ENCODE measurements around the gene ARPC5. TPM values are rescaled to one million over a fixed set of nuclear protein-coding genes. Genes with fewer than 3 reads are reported as not detected.
"Not testable (repeated sequence)": the region's sequence is repeated elsewhere in the genome, so short reads cannot be mapped to it uniquely, and the experiment has no call there.

ARPC5 gene
- 118 and 158 TPM in 2 replicates for total RNA-seq (2014; rRNA removed; shearing (Covaris generic))

DNA sequence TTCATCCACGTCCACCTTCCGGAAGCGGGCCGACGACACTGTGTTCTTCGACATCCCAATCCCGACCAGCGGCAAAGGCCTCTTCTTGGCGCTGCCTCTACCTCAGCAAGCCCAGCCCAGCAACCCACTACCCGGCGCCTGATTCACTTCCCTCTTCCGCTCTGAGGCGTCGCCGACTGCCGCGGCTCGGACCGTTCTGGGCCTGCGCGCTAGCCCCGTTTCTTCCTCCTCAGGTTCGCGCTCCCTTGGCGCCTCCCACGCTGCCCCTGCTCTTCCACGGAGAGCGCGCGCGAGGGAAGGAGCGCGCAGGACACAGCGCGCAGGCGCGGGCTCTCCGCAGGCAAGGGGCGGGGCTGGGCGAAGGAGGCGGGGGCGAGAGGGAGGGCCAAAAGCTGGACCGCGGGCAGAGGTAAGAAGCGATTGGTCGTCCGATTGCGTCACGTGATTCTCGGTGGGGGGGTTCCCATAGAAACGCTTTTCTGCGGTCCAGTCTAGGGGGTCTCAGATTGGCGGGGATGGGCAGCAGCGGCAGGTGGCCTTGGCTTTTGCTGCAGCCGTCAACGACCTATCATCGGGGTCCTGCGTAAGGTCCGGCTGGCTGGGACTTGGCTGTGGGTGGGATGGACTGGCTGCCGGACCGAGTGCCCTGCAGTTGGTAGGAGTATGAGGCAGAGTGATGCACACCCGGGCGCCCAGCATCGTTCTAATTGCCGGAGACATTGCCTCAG, at the start of gene ARPC5:
TSS of gene ARPC5 (minus strand) at position 178 of the 728 bp plus-strand sequence. CDS start at position 54, 124 bp downstream.
- peak; percentile 95 for DNase-seq (ENCODE audit: low spot score)

DNA sequence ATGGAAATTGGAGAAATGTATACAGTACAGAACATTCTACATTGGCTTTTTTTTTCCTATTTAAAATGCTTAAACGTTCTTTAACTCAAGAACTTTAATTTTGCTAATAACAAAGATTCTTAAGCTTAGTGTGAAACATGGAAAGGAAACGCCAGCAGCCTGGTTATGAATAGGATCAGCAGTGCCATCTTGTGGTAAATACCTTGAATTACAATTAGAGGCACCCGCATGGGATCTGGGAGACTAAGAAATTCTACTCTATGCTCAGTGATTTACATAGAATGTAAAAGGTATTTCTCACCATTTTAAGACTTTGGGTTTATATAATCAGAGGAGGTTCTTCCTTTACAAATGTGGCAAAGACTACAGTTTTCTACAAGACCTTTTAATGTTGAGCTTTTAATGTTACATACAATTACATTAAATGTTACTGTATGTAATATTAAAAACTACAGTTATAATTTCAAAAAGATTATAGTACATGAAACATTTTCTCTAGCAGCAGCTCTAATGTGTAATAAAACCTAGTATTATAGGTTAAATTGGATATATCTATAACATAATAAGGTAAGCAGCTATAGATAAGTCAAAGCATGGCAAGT, 49.6 kb upstream of the ARPC5 start:
- peak; percentile 40 for DNase-seq (ENCODE audit: low spot score)

DNA sequence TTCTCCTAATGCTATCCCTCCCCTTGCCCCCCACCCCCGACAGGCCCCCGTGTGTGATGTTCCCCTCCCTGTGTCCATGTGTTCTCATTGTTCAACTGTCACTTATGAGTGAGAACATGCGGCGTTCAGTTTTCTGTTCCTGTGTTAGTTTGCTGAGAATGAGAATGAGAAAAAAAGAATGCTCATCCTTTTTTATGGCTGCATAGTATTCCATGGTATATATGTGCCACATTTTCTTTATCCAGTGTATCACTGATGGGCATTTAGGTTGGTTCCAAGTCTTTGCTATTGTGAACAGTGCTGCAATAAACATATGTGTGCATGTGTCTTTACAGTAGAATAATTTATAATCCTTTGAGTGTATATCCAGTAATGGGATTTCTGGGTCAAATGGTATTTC, 43.8 kb upstream of the ARPC5 start:
- DNase-seq (ENCODE audit: low spot score): not testable (repeated sequence)

DNA sequence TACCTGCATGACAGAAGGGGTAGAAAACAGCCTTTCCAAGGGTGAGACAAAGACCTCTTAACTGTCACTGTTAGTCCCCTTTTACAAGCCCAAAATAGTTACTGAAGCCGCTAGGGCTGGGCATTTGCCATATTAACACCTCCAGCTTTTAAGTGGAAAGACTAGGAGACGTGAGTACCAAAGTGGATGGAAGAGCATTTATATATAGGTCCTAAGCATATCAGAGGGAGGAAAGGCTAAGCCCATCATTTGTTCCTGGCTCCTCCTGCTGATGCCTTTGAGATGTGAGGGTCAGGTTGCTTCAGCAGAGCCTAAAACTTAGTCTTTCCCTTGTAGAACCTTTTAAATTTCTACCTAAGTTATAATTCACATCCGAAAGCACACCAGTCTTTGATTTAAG, 43.2 kb upstream of the ARPC5 start:
- DNase-seq (ENCODE audit: low spot score): no peak

DNA sequence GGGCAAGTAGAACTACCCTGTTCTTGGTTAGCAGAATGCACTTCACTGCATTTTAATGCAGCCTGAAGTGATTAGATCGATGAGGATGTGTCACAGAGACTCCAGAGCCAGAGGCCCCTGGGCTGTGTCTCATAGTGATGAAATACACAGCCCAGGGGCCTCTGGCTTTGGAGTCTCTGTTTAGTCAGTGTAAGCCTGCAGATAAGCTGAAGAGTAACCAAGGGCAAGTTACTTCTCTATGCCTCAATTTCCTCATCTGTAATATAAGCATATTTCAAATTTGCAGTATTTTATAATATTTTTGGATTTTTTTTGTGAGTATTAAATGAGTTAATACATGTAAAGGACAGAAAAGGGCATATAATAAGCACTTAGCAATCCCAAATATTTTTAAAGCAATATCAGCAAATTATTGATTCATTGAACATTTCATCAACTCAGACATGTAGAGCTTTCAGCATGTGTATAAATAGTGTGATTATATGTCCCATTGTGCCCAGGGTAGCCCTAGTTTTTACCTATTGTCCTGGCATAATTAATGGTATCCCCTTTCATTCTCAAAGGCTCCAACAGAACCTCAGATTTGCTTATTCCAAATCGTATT, 41.1 kb upstream of the ARPC5 start:
- DNase-seq (ENCODE audit: low spot score): no peak

DNA sequence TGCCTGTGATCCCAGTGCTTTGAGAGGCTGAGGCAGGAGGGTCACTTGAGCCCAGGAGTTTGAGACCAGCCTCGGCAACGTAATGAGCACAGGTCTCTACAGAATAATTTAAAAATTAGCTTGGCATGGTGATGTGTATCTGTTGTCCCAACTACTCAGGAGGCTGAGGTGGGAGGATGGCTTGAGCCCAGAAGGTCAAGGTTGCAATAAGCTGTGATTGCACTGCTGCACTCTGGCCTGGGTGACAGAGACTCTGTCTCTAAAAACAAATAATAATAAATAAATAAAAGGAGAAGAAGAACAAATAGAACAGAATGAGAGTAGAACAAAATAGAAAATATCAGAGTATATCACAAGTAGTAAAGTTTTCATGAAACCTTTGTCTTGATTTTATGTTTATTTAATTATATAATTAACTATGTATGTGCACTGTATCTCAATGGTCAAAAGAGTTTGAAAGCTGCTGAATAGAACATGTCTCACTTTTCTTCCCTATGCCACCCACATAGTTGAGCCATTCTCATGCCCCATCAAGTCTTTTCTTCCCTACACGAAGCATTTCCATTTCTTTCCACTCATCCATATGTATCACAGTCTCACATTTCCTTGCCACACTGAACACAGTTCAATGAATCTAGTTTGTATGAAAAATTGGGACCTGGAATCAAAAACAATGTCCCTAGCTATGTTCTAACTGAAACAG, 40.5 kb upstream of the ARPC5 start:
- DNase-seq (ENCODE audit: low spot score): no peak

DNA sequence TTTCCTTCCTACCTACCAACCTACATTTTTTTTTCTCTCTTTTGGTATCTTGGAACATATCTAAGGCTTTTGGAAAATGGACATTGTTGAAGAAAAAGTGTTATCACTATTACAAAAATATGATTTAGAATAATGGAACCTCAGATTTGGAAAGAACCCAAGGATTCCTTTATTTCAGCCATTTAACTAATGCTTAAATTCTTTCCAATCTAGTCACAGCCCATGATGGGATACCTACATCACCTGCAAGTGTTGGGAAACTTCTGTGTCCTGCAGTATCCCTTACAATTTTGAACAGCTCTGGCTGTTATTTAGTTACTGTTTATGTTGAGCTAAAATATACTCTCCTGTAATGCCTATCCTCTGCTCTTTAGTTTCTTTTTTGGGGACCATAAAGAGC, 39.8 kb upstream of the ARPC5 start:
- DNase-seq (ENCODE audit: low spot score): no peak

DNA sequence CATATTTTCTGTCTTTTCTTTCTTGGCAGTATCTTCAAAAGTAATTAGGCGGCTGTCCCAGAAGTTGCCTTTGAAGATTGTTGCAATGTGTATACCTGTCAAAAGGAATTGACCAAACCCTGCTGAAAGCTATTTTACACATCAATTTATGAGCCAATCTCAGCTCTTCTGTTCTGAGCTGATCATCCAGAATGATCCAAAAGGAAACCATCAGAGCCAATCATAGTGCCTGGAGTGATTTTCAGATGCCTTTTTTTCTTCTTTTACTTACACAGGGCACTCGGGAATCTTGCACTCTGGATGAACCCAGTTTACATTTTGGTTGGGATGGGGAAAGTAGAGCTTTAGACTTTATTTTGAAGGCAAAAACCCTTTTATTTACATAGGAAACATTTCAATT, 39.3 kb upstream of the ARPC5 start:
- DNase-seq (ENCODE audit: low spot score): no peak

DNA sequence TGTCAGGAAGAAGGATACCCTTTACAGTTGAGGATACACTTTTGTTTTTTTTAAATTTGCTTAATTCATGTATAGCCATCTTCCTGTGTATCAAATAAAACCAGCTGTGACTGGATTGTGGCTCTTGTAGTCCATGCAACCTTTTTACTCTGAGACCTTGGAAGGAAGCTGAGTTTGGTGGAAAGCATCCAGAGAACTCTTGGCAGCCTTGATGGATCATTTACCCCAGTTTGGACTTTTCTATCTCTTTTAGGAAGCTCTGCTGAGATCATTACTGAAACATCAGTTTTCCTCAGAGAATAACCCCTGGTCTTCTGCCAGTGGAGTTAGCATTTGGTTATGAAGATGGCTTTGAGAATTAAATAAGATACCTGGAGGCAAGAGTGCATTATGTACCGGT, 38.8 kb upstream of the ARPC5 start:
- no peak for DNase-seq (ENCODE audit: low spot score)

DNA sequence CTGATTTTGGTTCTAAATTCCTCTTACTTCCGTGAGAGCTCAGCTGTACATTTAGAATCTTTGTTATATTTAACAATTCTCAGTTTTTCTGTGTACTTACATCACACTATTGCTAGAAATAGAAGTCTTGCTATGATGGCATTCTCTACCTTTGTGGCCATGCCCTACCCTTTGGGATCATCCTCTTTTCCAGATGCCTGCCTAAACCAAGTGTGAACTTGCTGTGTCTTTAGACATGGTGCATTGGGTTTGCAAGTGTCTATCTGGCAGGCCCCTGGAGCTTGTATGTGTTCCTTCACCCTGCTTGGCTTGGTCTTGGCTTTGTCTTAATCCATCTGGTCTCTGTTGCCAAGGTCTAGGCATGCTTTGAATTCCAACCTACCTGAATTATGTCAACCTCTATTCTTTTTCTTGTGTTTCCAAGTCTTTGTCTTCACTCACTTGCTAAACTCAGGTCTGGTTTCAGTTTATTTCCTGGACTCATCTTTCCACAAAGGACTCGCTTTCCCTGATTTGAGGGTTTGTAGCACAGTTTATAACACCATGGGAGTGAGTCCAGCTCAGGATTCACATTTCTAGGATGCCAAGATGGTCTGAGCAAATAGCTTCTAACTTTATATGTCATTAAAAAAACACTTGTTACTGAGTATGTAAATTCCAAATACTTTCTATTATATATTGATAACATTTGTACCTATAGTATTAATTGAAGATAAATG, 38.2 kb upstream of the ARPC5 start:
- DNase-seq (ENCODE audit: low spot score): no peak

DNA sequence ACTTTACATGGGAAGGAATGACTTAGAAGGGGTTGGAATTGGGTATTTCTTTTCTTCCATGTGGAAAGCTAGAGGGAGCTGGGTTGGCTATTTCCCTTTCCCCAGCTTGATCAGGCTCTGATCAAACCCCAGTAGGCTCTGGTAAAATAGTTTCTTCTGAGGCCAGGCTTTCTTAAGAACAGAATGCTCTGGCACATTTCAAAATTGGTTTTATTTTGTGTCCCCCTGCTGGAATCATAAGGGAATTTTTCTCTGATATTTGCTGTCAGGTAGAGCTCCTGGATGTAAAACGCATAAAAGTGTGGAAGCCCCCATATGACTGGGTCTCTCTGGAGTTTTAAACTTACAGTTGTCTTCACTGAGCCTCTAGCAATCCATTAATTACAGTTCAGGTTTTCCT, 34.6 kb upstream of the ARPC5 start:
- DNase-seq (ENCODE audit: low spot score): no peak

DNA sequence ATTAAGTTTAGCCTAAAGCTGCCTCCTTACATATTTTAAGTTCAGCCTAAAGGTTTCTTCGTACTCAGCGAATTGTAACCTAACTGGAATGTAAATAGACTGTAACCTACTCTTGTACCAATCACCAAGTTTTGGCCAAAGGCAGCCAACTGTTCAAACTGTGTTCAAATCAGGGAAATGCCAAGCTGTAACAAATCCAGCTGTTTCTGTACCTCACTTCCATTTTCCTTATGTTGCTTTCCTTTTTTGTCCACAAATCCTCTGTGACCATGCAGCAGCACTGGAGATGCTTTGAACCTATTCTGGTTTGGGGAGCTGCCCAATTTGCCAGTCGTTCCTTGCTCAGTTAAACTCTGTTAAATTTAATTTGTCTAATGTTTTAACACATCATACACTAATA, 20.8 kb upstream of the ARPC5 start:
- no peak for DNase-seq (ENCODE audit: low spot score)

DNA sequence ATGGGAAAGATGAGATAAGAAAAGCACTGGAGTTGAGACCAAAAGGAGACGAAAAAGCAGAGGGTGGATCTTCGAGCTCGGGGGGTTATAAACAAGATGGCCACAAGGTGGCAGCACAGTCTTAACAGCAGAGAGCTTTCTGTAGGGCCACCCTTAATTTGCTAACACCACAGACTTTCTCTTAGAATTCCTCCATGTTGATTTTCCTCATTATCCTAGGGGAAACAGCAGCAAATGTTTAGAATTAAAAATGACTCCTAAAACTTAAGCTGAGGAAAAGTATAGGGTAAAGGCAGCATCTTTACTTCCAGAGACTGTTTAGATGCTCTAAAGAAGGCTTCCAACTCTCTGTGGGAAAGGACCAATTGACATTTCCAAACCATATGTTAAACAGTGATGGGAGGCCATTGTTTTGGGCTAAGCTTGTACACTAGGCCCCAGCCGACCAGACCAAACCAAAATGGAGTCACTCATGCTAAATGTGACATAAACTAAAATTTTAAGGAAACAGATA, 20.0 kb upstream of the ARPC5 start:
- DNase-seq (ENCODE audit: low spot score): peak; percentile 74

DNA sequence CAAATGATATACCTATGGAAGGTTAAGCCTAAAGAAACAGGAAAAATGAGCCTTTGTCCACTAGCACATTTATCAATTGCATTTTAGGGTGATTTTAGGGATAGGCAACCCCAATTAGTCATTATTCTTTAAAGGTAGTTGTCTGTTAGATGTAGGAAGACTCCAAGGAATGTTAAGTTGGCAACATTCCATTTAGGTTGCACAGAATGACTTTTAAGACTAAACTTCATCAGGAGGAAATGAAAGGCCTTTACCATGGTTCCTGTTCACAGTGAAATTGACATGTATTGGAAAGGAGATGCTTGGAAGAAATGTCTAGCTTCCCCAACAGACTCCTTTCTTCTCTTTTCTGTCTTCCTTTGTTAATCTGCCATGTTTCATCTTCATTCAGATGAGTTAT, 19.1 kb upstream of the ARPC5 start:
- DNase-seq (ENCODE audit: low spot score): no peak

DNA sequence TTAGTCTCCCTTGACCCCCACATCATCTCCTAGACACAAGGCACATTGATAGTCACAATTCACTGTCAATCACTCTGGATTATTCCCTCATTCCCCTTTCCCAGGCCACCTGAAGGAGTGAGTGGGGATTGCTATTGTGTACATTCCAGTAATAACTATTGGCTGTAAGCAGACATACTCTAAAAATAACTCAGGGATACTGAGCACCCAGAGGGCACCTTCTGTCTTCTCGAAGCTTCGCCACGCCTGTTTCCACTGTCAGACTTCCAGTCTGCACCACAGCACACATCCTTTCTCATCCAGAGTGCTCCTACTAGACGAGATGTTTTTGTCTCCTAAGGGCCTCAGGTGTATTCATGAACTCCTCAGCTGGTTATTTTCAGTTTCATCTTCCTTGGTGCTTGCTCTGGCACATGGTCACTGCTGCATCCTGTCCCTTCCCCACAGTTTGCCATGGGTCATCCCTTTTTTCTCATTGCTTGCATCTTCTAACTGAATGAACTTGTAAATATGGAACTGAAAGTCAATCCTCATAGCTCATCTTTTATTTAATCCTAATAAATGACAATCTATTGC, 18.4 kb upstream of the ARPC5 start:
- no peak for DNase-seq (ENCODE audit: low spot score)

DNA sequence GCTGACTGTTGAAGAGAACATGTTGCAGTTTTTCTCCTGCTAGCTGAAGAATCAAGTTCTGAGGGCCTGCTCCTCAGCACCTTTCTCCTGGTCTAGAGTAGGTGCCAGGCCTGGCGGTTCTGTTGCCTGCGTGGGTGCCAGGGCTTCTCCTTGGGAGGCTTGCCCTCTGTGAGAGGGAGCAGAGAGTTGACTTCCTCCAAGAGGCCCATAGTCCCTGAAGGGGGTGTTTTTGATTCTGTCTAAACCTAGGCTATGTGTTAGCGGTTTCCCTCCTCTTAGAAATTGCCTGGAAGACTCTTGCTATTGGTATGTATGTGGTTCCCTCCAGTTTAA, 17.8 kb upstream of the ARPC5 start:
- no peak for DNase-seq (ENCODE audit: low spot score)

DNA sequence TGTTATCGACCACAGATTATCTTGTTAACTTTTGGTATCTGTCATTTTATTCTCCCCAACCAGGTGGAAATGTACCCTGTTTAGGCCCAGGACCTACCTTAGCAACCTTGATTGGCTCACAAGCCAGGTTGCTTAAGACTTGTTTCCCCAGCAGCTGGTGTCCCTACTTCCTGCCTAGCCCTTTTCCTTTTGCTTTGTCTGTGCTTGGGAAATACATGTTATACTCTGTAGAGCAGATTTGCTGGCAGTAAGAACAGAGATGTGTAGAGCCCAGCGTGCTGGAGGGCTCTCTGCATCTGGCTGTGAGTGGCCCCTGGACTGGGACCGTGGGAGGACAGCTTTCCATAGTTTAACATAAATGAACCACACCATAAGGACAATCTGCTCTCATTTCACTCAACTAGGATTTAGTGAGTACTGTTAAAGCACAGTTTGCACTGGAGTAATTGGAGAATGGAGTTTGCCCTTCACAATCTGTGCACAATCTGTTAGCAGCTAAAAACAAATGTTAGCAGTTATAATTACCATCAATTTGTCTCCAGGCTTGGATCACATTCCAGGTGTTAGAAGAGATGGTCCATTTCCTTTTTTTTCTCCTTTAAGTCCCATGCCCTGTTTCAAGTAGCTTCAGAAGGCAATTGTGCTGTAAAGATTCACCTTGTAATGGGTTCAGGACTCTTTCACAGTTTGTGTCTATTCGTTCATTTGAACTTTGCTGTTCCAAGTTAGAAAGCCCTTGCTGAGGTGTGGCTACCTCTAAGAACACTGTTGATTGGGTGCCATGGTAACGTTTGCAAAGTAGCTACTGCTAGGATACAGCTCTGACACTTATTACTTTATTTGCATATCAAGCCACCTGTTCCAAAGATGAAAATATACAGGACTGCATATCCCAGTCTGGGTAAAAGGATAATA, 17.2 kb upstream of the ARPC5 start, which contains the start of gene APOBEC4:
TSS of gene APOBEC4 (minus strand) at position 770 of the 915 bp plus-strand sequence. CDS start 4,535 bp downstream, outside the sequence.
- no peak for DNase-seq (ENCODE audit: low spot score)

DNA sequence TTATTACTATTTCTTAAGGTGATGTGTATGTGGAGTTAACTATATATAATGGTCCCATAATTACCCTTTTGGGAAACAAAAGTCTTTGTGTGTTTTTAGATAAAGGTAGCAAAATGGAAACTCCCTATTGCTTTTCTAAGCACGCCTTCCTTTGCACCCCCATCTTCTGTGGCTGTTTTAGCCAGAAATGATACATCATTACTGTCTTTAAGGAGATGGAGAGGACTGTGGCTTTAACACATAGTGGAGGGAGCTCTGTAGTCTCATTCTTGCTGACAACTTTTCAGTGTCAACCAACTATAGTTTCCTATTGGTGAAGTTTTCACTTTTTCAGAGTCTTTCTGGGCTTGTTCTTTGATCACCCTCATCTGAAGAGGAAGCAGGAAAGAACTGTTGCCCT, 16.5 kb upstream of the ARPC5 start:
- DNase-seq (ENCODE audit: low spot score): no peak

DNA sequence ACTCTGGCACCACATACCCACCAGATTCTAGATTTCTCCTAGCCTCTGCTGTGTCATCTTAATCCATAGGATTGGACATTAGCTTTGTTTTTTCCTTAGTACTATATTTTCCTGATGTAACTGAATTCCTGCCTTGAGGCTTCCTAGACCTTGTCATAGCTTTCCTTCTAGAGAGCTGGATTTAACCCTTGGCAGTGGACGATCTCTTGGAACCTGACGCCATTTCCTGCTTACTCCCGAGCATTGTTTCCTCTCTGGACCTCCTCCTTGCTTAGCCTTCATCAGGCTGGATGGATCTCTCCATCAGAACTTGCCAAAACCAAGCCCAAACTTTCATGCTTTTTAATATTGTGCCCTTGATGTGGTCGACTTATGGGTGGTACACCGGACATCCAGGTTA, 16.0 kb upstream of the ARPC5 start:
- no peak for DNase-seq (ENCODE audit: low spot score)

DNA sequence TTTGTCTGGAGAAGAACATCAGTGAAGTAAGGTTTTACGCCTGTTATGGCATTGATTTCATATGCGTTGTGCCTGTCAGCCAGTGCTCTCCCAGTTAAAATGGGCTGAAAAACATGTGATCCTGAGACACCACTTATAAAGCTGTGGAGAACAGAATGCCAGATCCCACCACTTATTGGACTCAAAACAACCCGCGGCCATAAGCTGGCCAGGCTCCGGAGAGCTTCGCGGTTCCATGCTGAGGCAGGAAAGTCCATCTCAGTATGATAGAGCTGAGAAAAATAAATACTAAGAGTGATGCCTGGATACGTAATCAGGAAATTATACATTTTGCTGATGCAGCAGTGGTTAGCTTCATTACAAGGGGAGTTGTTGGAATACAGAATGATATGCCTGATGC, 12.5 kb upstream of the ARPC5 start:
- no peak for DNase-seq (ENCODE audit: low spot score)

Measured in H4 (cell line).